ENCODE data around the gene TFDP1.

The TFDP1 gene

GRCh38 chr13:113661509-113661908, 77.0 kb downstream of the TFDP1 start:
- no peak for TF ChIP-seq POLR2A (IDR thresholded peaks at IDR 0.05; ENCODE audit: extremely low read depth, insufficient read length)
- TF ChIP-seq MAX (IDR thresholded peaks at IDR 0.05; ENCODE audit: low read depth, low read length) = no peak
- no peak for TF ChIP-seq CTCF (IDR thresholded peaks at IDR 0.05; ENCODE audit: low read depth, low read length)
- DNase-seq (ENCODE audit: low read depth) = no peak
- H3K4me3 ChIP-seq (ENCODE audit: low read depth, low read length) = no peak overlapping the region

GRCh38 chr13:113663934-113664333, 79.4 kb downstream of the TFDP1 start:
- TF ChIP-seq MYC (IDR thresholded peaks at IDR 0.05; ENCODE audit: low read depth, low read length) (no peak), MAX (IDR thresholded peaks at IDR 0.05; ENCODE audit: low read depth, low read length) (no peak), CTCF (IDR thresholded peaks at IDR 0.05; ENCODE audit: low read depth, low read length) (no peak), POLR2A (IDR thresholded peaks at IDR 0.05; ENCODE audit: extremely low read depth, insufficient read length) (no peak)
- no peak overlapping the region for H3K4me3 ChIP-seq (ENCODE audit: low read depth, low read length)
- DNase-seq (ENCODE audit: low read depth) = no peak

- TF ChIP-seq POLR2A (IDR thresholded peaks at IDR 0.05; ENCODE audit: extremely low read depth, insufficient read length) = no peak
- no peak for TF ChIP-seq CTCF (IDR thresholded peaks at IDR 0.05; ENCODE audit: low read depth, low read length)
- no peak for TF ChIP-seq MYC (IDR thresholded peaks at IDR 0.05; ENCODE audit: low read depth, low read length)
- no peak for TF ChIP-seq MAX (IDR thresholded peaks at IDR 0.05; ENCODE audit: low read depth, low read length)
- DNase-seq (ENCODE audit: low read depth) = no peak
- no peak overlapping the region for H3K4me3 ChIP-seq (ENCODE audit: low read depth, low read length)
These were observed 80.4 kb downstream of the TFDP1 start for GRCh38 chr13:113664751-113665596.

GRCh38 chr13:113665597-113666328, 81.2 kb downstream of the TFDP1 start:
- no peak overlapping the region for H3K4me3 ChIP-seq (ENCODE audit: low read depth, low read length)
- DNase-seq (ENCODE audit: low read depth) = no peak

GRCh38 chr13:113666329-113666670, 81.7 kb downstream of the TFDP1 start:
- DNase-seq (ENCODE audit: low read depth) = no peak
- no peak overlapping the region for H3K4me3 ChIP-seq (ENCODE audit: low read depth, low read length)
- no peak for TF ChIP-seq MAX (IDR thresholded peaks at IDR 0.05; ENCODE audit: low read depth, low read length)
- no peak for TF ChIP-seq CTCF (IDR thresholded peaks at IDR 0.05; ENCODE audit: low read depth, low read length)

More at GRCh38 chr13:113665597-113666328, 81.2 kb downstream of the TFDP1 start:
- no peak for TF ChIP-seq MYC (IDR thresholded peaks at IDR 0.05; ENCODE audit: low read depth, low read length)
- TF ChIP-seq MAX (IDR thresholded peaks at IDR 0.05; ENCODE audit: low read depth, low read length) = no peak
- TF ChIP-seq POLR2A (IDR thresholded peaks at IDR 0.05; ENCODE audit: extremely low read depth, insufficient read length) = no peak
- no peak for TF ChIP-seq CTCF (IDR thresholded peaks at IDR 0.05; ENCODE audit: low read depth, low read length)

All from NB4 (cell line).